HL-60 (cell line): ENCODE data around the gene BZW2.

Source experiments
- CTCF ChIP-seq: IDR thresholded peaks from one replicate; pipeline ENCODE4 v1.5.1; 2011; ENCODE audit warnings: low read length, control low read depth, inconsistent platforms; ENCODE audit not compliant: insufficient read depth
- GABPA ChIP-seq: IDR thresholded peaks from 2 replicates; pipeline ENCODE4 v1.6.1; 2012; ENCODE audit warnings: low read depth
- POLR2AphosphoS5 ChIP-seq: IDR thresholded peaks from 2 replicates; pipeline ENCODE4 v1.6.1; 2012; ENCODE audit warnings: low read depth
- SPI1 ChIP-seq: IDR thresholded peaks from 2 replicates; pipeline ENCODE4 v1.6.1; 2012; ENCODE audit warnings: low read depth, mild to moderate bottlenecking, borderline replicate concordance

GRCh38 chr7:16740996-16741395, 95.0 kb downstream of the BZW2 start:
- TF ChIP-seq POLR2AphosphoS5, result no peak
- no peak for TF ChIP-seq CTCF
- TF ChIP-seq SPI1, result no peak
- no peak for TF ChIP-seq GABPA
